Mammary epithelial cell (primary cell): ENCODE results near the gene PHTF2.

Experiments
- EZH2 ChIP-seq: IDR thresholded peaks from 2 replicates; pipeline ENCODE4 v1.6.1; 2012; ENCODE audit warnings: low read length, inconsistent platforms, borderline replicate concordance
- TF ChIP-seq, protein P1 (sequence below), 2 donors: IDR thresholded peaks in 1 of 2; conservative IDR thresholded peaks in 1 of 2; 2 replicates each; pipeline ENCODE4 v1.5.1; 2011 to 2012; ENCODE audit warnings: inconsistent platforms in 2 of 2, low read length in 2 of 2, mild to moderate bottlenecking in 2 of 2, control low read depth in 1 of 2, low read depth in 1 of 2; ENCODE audit not compliant: insufficient read depth in 1 of 2; ENCODE audit errors: extremely low read depth in 1 of 2

DNA sequence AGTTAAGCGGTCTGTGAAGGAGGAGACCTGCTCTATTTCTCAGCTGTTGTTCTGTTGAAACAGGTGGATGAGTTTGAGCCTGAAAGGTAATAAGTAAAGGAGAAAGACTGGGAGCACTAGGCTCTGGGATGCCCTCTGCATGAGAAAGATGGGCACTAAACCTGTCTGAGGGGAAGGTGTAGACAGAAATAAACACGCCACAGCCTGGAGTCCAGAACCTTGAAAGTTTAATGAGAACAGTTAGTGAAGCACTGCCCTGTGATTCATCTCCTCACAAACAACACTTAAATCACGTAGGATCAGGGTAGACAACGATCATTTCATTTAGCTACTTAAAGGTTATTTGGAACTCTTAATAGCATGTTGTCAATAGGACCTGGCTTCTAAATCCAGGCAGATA lies 193.1 kb downstream of the PHTF2 start:
- TF ChIP-seq, protein P1, sequence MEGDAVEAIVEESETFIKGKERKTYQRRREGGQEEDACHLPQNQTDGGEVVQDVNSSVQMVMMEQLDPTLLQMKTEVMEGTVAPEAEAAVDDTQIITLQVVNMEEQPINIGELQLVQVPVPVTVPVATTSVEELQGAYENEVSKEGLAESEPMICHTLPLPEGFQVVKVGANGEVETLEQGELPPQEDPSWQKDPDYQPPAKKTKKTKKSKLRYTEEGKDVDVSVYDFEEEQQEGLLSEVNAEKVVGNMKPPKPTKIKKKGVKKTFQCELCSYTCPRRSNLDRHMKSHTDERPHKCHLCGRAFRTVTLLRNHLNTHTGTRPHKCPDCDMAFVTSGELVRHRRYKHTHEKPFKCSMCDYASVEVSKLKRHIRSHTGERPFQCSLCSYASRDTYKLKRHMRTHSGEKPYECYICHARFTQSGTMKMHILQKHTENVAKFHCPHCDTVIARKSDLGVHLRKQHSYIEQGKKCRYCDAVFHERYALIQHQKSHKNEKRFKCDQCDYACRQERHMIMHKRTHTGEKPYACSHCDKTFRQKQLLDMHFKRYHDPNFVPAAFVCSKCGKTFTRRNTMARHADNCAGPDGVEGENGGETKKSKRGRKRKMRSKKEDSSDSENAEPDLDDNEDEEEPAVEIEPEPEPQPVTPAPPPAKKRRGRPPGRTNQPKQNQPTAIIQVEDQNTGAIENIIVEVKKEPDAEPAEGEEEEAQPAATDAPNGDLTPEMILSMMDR (conservative IDR thresholded peaks at IDR 0.05 in 1 of 2, IDR thresholded peaks at IDR 0.05 in 1 of 2; ENCODE audit: extremely low read depth in 1 of 2, insufficient read depth in 1 of 2, low read depth in 1 of 2, low read length in 2 of 2), result no peak
- no peak for TF ChIP-seq EZH2
